Activated CD8-positive, alpha-beta memory T cell treated with anti-CD3 and anti-CD28 coated beads for 36 hours (primary cell): ENCODE data around the gene ZPBP2. TPM values are rescaled to one million over a fixed set of nuclear protein-coding genes. Genes with fewer than 3 reads are reported as not detected.
"Not testable (repeated sequence)": the region's sequence is repeated elsewhere in the genome, so short reads cannot be mapped to it uniquely, and the experiment has no call there.

Source experiments
- CTCF ChIA-PET: fragments of 350-600 bp; sonication (Branson Sonifier 250); formaldehyde crosslinking; loops from one replicate; lab custom pipeline; 2021; ENCODE audit warnings: antibody characterized with exemption; lab: Charles Lee
- POLR2A ChIA-PET: fragments of 350-600 bp; sonication (Branson Sonifier 250); formaldehyde crosslinking; loops from one replicate; lab custom pipeline; 2021; ENCODE audit warnings: antibody characterized with exemption; lab: Charles Lee
- total RNA-seq, 2 experiments: library from RNA; stranded (reverse); gene quantifications; one replicate each; pipeline ENCODE4 v1.2.3, GENCODE V29; 2021

Gene ZPBP2
- total RNA-seq, 2 experiments from 2014 or later = 0.42 to 0.44 TPM

- ChIA-PET CTCF (interaction anchor here (0.5 to 1.0 kb wide), 3 partner anchors 12 to 89 kb away, joined by 3 read pairs; no protein-coding TSS in a partner anchor), POLR2A (no interaction called here)
Observed at GRCh38 chr17:39846205-39846604, 21.8 kb upstream of the ZPBP2 start.

GRCh38 chr17:39848600-39848999 lies 19.4 kb upstream of the ZPBP2 start:
- POLR2A ChIA-PET = no interaction called here
- CTCF ChIA-PET = interaction anchor here (0.7 to 1.0 kb wide), 2 partner anchors 15 to 86 kb away, joined by 3 to 4 read pairs; partner anchors contain the start of gene IKZF3

GRCh38 chr17:39850186-39850585 lies 17.8 kb upstream of the ZPBP2 start:
- CTCF ChIA-PET, POLR2A ChIA-PET: not testable (repeated sequence)

GRCh38 chr17:39852239-39852638 lies 15.8 kb upstream of the ZPBP2 start:
- POLR2A ChIA-PET = interaction anchor here (1.3 kb wide), 1 partner anchor 9 kb away, joined by 3 read pairs; no protein-coding TSS in a partner anchor
- CTCF ChIA-PET = interaction anchor here (1.0 to 1.3 kb wide), 2 partner anchors 8 to 18 kb away, joined by 5 read pairs; no protein-coding TSS in a partner anchor

- POLR2A ChIA-PET = no interaction called here
- CTCF ChIA-PET = interaction anchor here (0.6 to 1.3 kb wide), 2 partner anchors 80 to 393 kb away, joined by 3 read pairs; no protein-coding TSS in a partner anchor
Observed at GRCh38 chr17:39854909-39855308, 13.1 kb upstream of the ZPBP2 start.

GRCh38 chr17:39855911-39856649 lies 11.9 kb upstream of the ZPBP2 start:
- POLR2A ChIA-PET = interaction anchor here (1.0 kb wide), 1 partner anchor 72 kb away, joined by 3 read pairs; no protein-coding TSS in a partner anchor
- CTCF ChIA-PET = not testable (repeated sequence)

GRCh38 chr17:39861235-39861634 lies 6.8 kb upstream of the ZPBP2 start:
- CTCF ChIA-PET = interaction anchor here (0.9 to 3.0 kb wide), 5 partner anchors 9 to 239 kb away, joined by 3 to 12 read pairs (median 5); no protein-coding TSS in a partner anchor
- POLR2A ChIA-PET = interaction anchor here (0.6 to 2.0 kb wide), 6 partner anchors 9 to 119 kb away, joined by 3 to 9 read pairs (median 3); partner anchors contain the start of gene PSMD3

- ChIA-PET POLR2A (interaction anchor here (0.7 to 2.9 kb wide), 6 partner anchors 63 to 108 kb away, joined by 4 to 19 read pairs (median 8); no protein-coding TSS in a partner anchor), CTCF (interaction anchor here (0.8 to 1.8 kb wide), 4 partner anchors 14 to 241 kb away, joined by 4 to 10 read pairs (median 7); no protein-coding TSS in a partner anchor)
Observed at GRCh38 chr17:39863244-39863917, 4.6 kb upstream of the ZPBP2 start.

- ChIA-PET CTCF (interaction anchor here (0.8 to 1.7 kb wide), 9 partner anchors 9 to 241 kb away, joined by 3 to 9 read pairs (median 4); no protein-coding TSS in a partner anchor), POLR2A (interaction anchor here (0.7 to 2.9 kb wide), 5 partner anchors 62 to 109 kb away, joined by 4 to 19 read pairs (median 7); no protein-coding TSS in a partner anchor)
Observed at GRCh38 chr17:39863918-39864746, 3.9 kb upstream of the ZPBP2 start, which contains the start of gene IKZF3. IKZF3 (minus strand) TSS chr17:39864312; CDS start chr17:39864126, 186 bp downstream.

GRCh38 chr17:39866013-39866730 lies 1.8 kb upstream of the ZPBP2 start:
- POLR2A ChIA-PET = interaction anchor here (2.9 kb wide), 1 partner anchor 60 kb away, joined by 8 read pairs; no protein-coding TSS in a partner anchor
- CTCF ChIA-PET = interaction anchor here (1.1 kb wide), 1 partner anchor 231 kb away, joined by 4 read pairs; no protein-coding TSS in a partner anchor

GRCh38 chr17:39867084-39867879 lies 720 bp upstream of the ZPBP2 start:
- POLR2A ChIA-PET = no interaction called here
- CTCF ChIA-PET = interaction anchor here (0.6 to 1.0 kb wide), 4 partner anchors 40 to 244 kb away, joined by 3 read pairs; no protein-coding TSS in a partner anchor

GRCh38 chr17:39868554-39868942 lies 546 bp downstream of the ZPBP2 start:
- ChIA-PET POLR2A (no interaction called here), CTCF (interaction anchor here (1.0 kb wide), 2 partner anchors 90 to 247 kb away, joined by 4 read pairs; no protein-coding TSS in a partner anchor)

- ChIA-PET POLR2A (no interaction called here), CTCF (interaction anchor here (1.0 to 2.4 kb wide), 2 partner anchors 61 to 110 kb away, joined by 3 to 6 read pairs; partner anchors contain the start of gene PSMD3)
Observed at GRCh38 chr17:39870776-39871175, 2.8 kb downstream of the ZPBP2 start.

GRCh38 chr17:39871801-39872200 lies 3.8 kb downstream of the ZPBP2 start:
- ChIA-PET CTCF (interaction anchor here (0.6 to 2.4 kb wide), 4 partner anchors 11 to 142 kb away, joined by 3 to 7 read pairs (median 4); partner anchors contain the start of gene PSMD3), POLR2A (no interaction called here)

- ChIA-PET CTCF (interaction anchor here (0.9 to 1.9 kb wide), 8 partner anchors 8 to 251 kb away, joined by 3 to 7 read pairs (median 3); partner anchors contain the start of gene PSMD3), POLR2A (interaction anchor here (0.6 to 1.2 kb wide), 2 partner anchors 108 kb away, joined by 3 to 6 read pairs; partner anchors contain the start of gene PSMD3)
Observed at GRCh38 chr17:39872751-39873150, 4.7 kb downstream of the ZPBP2 start.

- ChIA-PET POLR2A (interaction anchor here (0.6 kb wide), 1 partner anchor 331 kb away, joined by 3 read pairs; no protein-coding TSS in a partner anchor), CTCF (interaction anchor here (0.6 kb wide), 1 partner anchor 74 kb away, joined by 3 read pairs; no protein-coding TSS in a partner anchor)
Observed at GRCh38 chr17:39886102-39886501, 18.1 kb downstream of the ZPBP2 start.
